CD14-positive monocyte (primary cell): ENCODE data around the gene COL4A2. TPM values are rescaled to one million over a fixed set of nuclear protein-coding genes. Genes with fewer than 3 reads are reported as not detected.

Source experiments
- DNase-seq, 3 donors: peaks; one replicate each; pipeline ENCODE4 v3.0.0-alpha.2; 2011 to 2022
- H2AFZ ChIP-seq: 2 replicates; pipeline ENCODE4 v1.6.0; 2012; ENCODE audit warnings: mild to moderate bottlenecking, low read depth, low read length, inconsistent platforms; ENCODE audit not compliant: insufficient read depth, poor library complexity, severe bottlenecking
- H3K27ac ChIP-seq, 2 donors: 1 replicate in 1 of 2; 2 replicates in 1 of 2; pipeline ENCODE4 v1.5.1; 2012 to 2013; ENCODE audit warnings: low read length in 2 of 2, control low read depth in 1 of 2, inconsistent platforms in 1 of 2, low read depth in 1 of 2, mild to moderate bottlenecking in 1 of 2
- H3K27me3 ChIP-seq, 2 donors: one replicate each; pipeline versions ENCODE4 v1.6.0 to v1.6.1; 2011 to 2013; ENCODE audit warnings: low read length in 2 of 2; ENCODE audit not compliant: control insufficient read depth in 2 of 2, insufficient read depth in 2 of 2
- H3K36me3 ChIP-seq, 2 donors: replicated peaks in 1 of 2; 1 replicate in 1 of 2; 2 replicates in 1 of 2; pipeline versions ENCODE4 v1.5.1 to v1.6.1; 2012 to 2013; ENCODE audit warnings: low read length in 2 of 2, control low read depth in 1 of 2, inconsistent platforms in 1 of 2, mild to moderate bottlenecking in 1 of 2; ENCODE audit not compliant: insufficient read depth in 2 of 2, control insufficient read depth in 1 of 2
- H3K4me1 ChIP-seq, 2 donors: 1 replicate in 1 of 2; 2 replicates in 1 of 2; pipeline versions ENCODE4 v1.5.1 to v1.6.1; 2012 to 2013; ENCODE audit warnings: low read length in 2 of 2, control low read depth in 1 of 2, inconsistent platforms in 1 of 2, mild to moderate bottlenecking in 1 of 2, moderate library complexity in 1 of 2; ENCODE audit not compliant: insufficient read depth in 2 of 2, control insufficient read depth in 1 of 2
- H3K4me2 ChIP-seq: replicated peaks from 2 replicates; pipeline ENCODE3; 2012; ENCODE audit warnings: low read length, moderate library complexity, mild to moderate bottlenecking; ENCODE audit not compliant: poor library complexity, severe bottlenecking; ENCODE audit errors: extremely low read depth
- H3K4me3 ChIP-seq, 3 experiments: fragments of 200-600 bp in 1 of 3; sonication (generic) in 1 of 3; replicated peaks in 1 of 3; 1 replicate in 2 of 3; 2 replicates in 1 of 3; pipeline ENCODE4 v1.5.1; 2011 to 2013; ENCODE audit warnings: low read length in 3 of 3, mild to moderate bottlenecking in 3 of 3, control low read depth in 2 of 3, low read depth in 2 of 3, inconsistent platforms in 1 of 3, moderate library complexity in 1 of 3
- H3K79me2 ChIP-seq: 2 replicates; pipeline ENCODE4 v1.6.0; 2012; ENCODE audit warnings: mild to moderate bottlenecking, control low read depth, inconsistent platforms, low read length, moderate library complexity; ENCODE audit not compliant: insufficient read depth
- H3K9ac ChIP-seq: 2 replicates; pipeline ENCODE4 v1.6.0; 2017; ENCODE audit warnings: low read length, mild to moderate bottlenecking; ENCODE audit not compliant: insufficient read depth, poor library complexity, severe bottlenecking
- H3K9me3 ChIP-seq, 2 donors: replicated peaks in 1 of 2; 1 replicate in 1 of 2; 2 replicates in 1 of 2; pipeline versions ENCODE4 v1.5.1 to v1.6.1; 2012 to 2013; ENCODE audit warnings: low read length in 2 of 2, control low read depth in 1 of 2; ENCODE audit not compliant: control insufficient read depth in 1 of 2, insufficient read depth in 1 of 2
- H4K20me1 ChIP-seq: 2 replicates; pipeline ENCODE4 v1.6.0; 2012; ENCODE audit warnings: mild to moderate bottlenecking, low read length, control low read depth, moderate library complexity; ENCODE audit not compliant: insufficient read depth
- H3K27ac Mint-ChIP-seq, 7 donors: one replicate each; pipeline ENCODE4 v1.8.0; 2020; ENCODE audit warnings: mild to moderate bottlenecking in 7 of 7, mixed read lengths in 7 of 7, moderate library complexity in 6 of 7, inconsistent platforms in 2 of 7
- H3K27me3 Mint-ChIP-seq, 3 donors: one replicate each; pipeline ENCODE4 v1.8.0; 2021 to 2022; ENCODE audit warnings: low read depth in 3 of 3, mild to moderate bottlenecking in 3 of 3, mixed read lengths in 3 of 3, moderate library complexity in 3 of 3, inconsistent platforms in 1 of 3
- H3K36me3 Mint-ChIP-seq, 2 donors: one replicate each; pipeline ENCODE4 v1.8.0; 2020; ENCODE audit warnings: mixed read lengths in 2 of 2, inconsistent platforms in 1 of 2, mild to moderate bottlenecking in 1 of 2
- H3K4me1 Mint-ChIP-seq: one replicate; pipeline ENCODE4 v1.8.0; 2020; ENCODE audit warnings: mild to moderate bottlenecking, mixed read lengths
- H3K4me3 Mint-ChIP-seq, 2 donors: one replicate each; pipeline ENCODE4 v1.8.0; 2020; ENCODE audit warnings: mild to moderate bottlenecking in 2 of 2, mixed read lengths in 2 of 2, moderate library complexity in 1 of 2
- H3K9me3 Mint-ChIP-seq, 7 donors: one replicate each; pipeline ENCODE4 v1.8.0; 2020 to 2022; ENCODE audit warnings: mixed read lengths in 7 of 7, mild to moderate bottlenecking in 6 of 7, moderate library complexity in 6 of 7, inconsistent platforms in 2 of 7
- CTCF ChIP-seq: fragments of 200-600 bp; IDR thresholded peaks from one replicate; pipeline ENCODE4 v1.8.0; 2022; ENCODE audit warnings: antibody characterized with exemption, mild to moderate bottlenecking
- whole genome bisulfite sequencing: methylation state at CpG from one replicate; pipeline ENCODE4 v1.1.5; 2013; ENCODE audit warnings: missing lambda C conversion rate; ENCODE audit not compliant: insufficient coverage; 5-methylcytosine and 5-hydroxymethylcytosine counted together
- intact Hi-C, 2 donors: fragments of 100-400 bp; cut with micrococcal nuclease; formaldehyde crosslinking; loops; one replicate each; pipeline versions ENCODE4 v1.15.0 to v1.15.1; 2023
- polyA plus RNA-seq, 3 donors: library from polyadenylated mRNA; depleted of rRNA in 1 of 3; unstranded in 2 of 3; stranded (reverse) in 1 of 3; fragments of 300-500 nt in 2 of 3; fragments of >200 nt in 1 of 3; fragmentation: Illumina TruSeq in 2 of 3; gene quantifications; 1 replicate in 2 of 3; 2 replicates in 1 of 3; pipeline ENCODE4 v1.2.3, GENCODE V29; 2012 to 2021

Gene COL4A2
- polyA plus RNA-seq, 3 donors: not detected

GRCh38 chr13:110464556-110465333 is 157.7 kb downstream of the COL4A2 start:
- WGBS: 88% methylated on average over 17 of the region's 22 CpGs
- Histone ChIP-seq H2AFZ (no peak overlapping the region), H3K9me3 (no peaks in the 10 kb centered on the region), H3K9ac (no peak overlapping the region), H3K27me3 (no peaks in the 10 kb centered on the region), H3K4me3 (no peak overlapping the region), H4K20me1 (no peaks in the 10 kb centered on the region), H3K4me1 (peaks cover 11 to 15% of the 10 kb centered on the region in 2 donors), H3K79me2 (no peaks in the 10 kb centered on the region), H3K36me3 (no peaks in the 10 kb centered on the region), H3K4me2 (no peak overlapping the region), H3K27ac (peak overlapping the region; percentile 29 to 49)
- peaks cover 30% of the 10 kb centered on the region for H3K4me1 Mint-ChIP-seq
- no peaks in the 10 kb centered on the region for H3K36me3 Mint-ChIP-seq
- no peak for TF ChIP-seq CTCF
- intact Hi-C loops: loop anchor here in 1 of 2 donors (2.0 to 5.0 kb wide), 3 partner anchors 56 to 98 kb away; partner anchors contain the start of gene RAB20
- peak overlapping the region; percentile 22 to 79 (median 50) for H3K27ac Mint-ChIP-seq
- H3K4me3 Mint-ChIP-seq: peak overlapping the region in 1 of 2 donors; percentile 73
- peaks cover 0 to 2% (median 0%) of the 10 kb centered on the region in 7 donors for H3K9me3 Mint-ChIP-seq
- DNase-seq: no peak
- H3K27me3 Mint-ChIP-seq: peaks cover 5 to 11% (median 7%) of the 10 kb centered on the region in 3 donors

GRCh38 chr13:110465696-110466095 is 158.6 kb downstream of the COL4A2 start:
- H3K4me3 Mint-ChIP-seq: no peak overlapping the region
- H3K36me3 Mint-ChIP-seq: peaks cover 0 to 2% of the 10 kb centered on the region in 2 donors

More at GRCh38 chr13:110465696-110466095, 158.6 kb downstream of the COL4A2 start:
- no peaks in the 10 kb centered on the region for H3K27me3 ChIP-seq
- H3K4me2 ChIP-seq: no peak overlapping the region
- no peak overlapping the region for H3K4me3 ChIP-seq
- no peak for DNase-seq
- no peak overlapping the region for H3K27ac ChIP-seq
- intact Hi-C loops: loop anchor here in 1 of 2 donors (2.0 kb wide), 1 partner anchor 55 kb away; no protein-coding TSS in a partner anchor
- H3K36me3 ChIP-seq: no peaks in the 10 kb centered on the region
- Mint-ChIP-seq H3K27me3 (peaks cover 8 to 11% (median 8%) of the 10 kb centered on the region in 3 donors), H3K27ac (peak overlapping the region in 1 of 7 donors; percentile 61), H3K9me3 (peaks cover 0 to 2% (median 0%) of the 10 kb centered on the region in 7 donors), H3K4me1 (peaks cover 38% of the 10 kb centered on the region)
- H2AFZ ChIP-seq: no peak overlapping the region
- no peak for TF ChIP-seq CTCF
- no peaks in the 10 kb centered on the region for H3K79me2 ChIP-seq
- no peak overlapping the region for H3K9ac ChIP-seq
- whole genome bisulfite sequencing: 84% methylated on average over 7 of the region's 9 CpGs
- H4K20me1 ChIP-seq: no peaks in the 10 kb centered on the region
- H3K4me1 ChIP-seq: peaks cover 17 to 21% of the 10 kb centered on the region in 2 donors
- no peaks in the 10 kb centered on the region for H3K9me3 ChIP-seq
